NCI-H748 treated with DMSO at 0.1 percent for 48 hours (cell line): ENCODE measurements around the gene ERC2.

ENCODE experiments used
- DNase-seq: peaks from one replicate; lab custom pipeline; 2025; lab: John Stamatoyannopoulos, UW

Gene ERC2

DNA sequence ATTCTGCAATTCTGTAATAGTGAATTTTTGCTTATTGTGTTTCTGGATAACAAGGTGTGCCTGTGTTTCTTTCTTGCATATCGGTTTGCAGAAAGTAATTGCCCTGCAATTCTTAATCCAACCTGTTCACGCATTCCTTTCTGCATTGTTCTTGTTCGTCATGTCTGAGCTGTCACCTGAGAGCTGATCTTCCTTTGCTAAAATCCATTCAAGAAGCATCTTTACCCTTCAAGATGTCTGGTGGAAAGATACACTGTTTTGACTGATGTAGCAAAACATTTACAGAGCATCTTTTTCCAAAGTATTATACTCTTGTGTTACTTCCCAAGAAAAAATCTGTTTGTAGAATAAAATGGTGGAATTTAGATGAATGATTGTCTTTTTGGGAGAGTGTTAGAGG is 822.1 kb downstream of the ERC2 start:
- DNase-seq: no peak

DNA sequence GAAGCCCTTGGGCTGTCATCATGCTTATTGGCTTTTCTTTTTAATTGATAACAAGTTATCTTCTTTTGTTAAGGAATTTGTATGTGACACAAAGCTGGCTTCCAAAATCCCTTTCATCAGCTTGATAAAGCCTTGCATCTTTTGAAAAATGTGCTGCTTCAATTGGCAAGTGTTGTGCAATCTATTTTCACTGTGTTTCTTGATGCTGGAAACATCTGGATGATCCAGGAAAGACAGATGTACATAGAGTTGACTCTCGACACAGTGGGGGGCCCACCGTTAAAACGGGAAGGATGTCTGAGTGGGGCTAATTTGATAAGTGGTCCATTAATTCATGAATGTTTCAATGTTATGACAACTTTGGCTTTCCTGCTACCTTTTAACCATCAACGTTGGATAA is 822.8 kb downstream of the ERC2 start:
- no peak for DNase-seq

DNA sequence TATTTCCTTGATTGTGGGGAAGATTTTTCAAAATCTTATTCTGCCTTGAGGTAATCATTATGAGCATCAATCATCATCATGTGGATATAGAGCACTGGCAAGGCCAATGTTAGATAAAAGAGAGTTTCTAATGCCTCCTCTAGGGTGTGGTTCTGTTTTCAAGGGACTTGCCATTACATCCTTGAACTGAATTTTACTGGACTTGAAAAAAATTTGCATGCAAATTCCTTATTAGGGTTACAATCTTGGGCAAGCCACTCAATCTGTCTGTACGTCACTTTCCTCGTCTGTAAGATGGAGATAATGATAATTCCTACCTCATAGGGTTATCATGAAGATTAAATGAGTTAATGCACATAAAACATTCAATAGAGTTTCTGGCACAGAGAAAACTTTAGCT is 825.0 kb downstream of the ERC2 start:
- DNase-seq: no peak

DNA sequence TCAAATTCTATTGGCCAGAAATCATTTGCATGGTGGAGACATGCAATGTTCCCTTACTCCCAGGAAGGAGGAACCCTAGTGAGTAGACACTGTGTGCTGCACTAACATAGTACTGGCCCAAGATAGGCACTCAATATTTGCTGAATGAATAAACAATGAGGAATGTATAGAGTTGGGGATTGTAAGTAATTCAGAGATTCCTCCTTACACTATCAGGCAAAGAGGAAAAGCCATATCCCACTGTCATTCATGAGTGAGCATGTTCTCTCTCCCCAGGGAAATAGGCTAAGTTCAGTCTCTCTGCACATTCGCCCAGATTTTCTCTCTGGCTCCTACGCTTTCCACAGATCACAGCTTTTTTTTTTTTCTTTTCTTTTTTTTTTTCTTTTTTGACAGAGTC is 826.3 kb downstream of the ERC2 start:
- DNase-seq: no peak

- DNase-seq: no peak
Measured at GRCh38 chr3:55639896-55640765, 828.1 kb downstream of the ERC2 start.

- DNase-seq: no peak
Measured at GRCh38 chr3:55639143-55639542, 829.1 kb downstream of the ERC2 start.

DNA sequence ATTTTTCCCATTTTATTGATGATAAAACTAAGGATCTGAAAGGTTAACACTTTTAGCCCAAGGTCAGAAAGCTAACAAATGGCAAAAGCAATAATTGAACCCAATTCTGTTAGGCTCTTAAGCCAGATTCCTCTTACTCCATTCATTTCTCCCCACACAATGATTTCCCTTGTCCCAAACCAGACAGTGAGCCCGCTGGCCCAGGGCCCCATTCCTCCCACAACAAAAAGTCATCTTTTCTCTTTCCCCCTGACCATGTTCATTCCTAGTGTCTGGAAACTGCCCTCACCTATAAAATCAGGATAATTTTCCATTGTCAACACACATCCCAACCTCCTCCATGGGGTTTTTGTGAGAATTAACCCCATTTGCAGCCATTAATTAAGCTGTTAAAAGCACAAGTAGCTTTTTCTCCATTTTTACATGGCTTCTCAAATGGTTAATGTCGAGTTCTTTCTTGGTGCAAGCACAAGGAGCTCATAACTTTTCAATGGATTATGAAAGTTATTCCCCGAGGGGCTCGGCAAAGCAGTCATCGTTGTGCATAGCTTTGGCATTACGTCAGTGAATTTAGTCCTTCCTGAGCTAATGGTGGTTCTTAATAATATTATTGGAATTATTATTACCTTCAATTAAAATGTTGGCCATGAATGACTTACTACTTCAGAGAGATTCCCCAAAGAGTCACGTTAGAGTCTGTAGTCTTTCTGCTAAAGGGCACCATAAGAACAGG is 830.2 kb downstream of the ERC2 start:
- no peak for DNase-seq

- no peak for DNase-seq
Measured at GRCh38 chr3:55636300-55637195, 831.7 kb downstream of the ERC2 start.

DNA sequence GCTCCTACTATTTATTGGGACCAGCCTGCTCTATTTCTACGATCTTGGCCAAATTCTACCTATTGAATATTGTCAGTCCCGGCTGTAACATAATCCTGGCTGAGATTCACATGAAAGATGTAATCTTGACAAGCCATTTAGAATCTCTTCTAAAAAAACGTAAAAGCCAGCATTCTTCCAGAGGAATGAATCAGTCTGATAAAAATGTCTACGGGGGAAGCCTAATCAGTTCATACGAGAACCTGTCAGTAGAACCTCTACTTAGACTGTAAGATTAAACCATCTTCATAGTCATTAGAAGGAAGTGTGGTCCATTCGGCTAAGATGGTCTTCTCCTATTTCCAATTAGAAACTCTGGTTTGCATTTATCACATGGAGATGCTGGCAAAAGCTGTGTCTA is 833.9 kb downstream of the ERC2 start:
- DNase-seq: no peak

DNA sequence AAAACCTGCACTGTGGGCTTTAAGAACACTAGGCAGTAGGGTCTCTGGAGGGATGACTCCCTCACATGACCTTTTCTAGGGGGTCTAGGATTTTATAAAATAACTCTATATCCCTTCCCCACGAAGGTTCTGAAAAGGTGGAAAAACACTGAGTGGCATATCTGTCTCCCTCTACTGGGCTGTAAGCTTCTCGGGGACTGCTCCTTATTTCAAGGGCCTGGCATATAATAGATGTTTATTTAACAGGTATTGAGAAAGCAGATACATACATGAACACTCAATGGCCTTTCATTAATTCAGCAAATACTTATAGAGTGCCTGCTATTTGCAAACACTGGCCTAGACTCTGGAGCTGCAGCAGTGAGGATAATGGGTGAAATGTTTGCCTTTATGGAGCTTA is 834.9 kb downstream of the ERC2 start:
- DNase-seq: no peak

DNA sequence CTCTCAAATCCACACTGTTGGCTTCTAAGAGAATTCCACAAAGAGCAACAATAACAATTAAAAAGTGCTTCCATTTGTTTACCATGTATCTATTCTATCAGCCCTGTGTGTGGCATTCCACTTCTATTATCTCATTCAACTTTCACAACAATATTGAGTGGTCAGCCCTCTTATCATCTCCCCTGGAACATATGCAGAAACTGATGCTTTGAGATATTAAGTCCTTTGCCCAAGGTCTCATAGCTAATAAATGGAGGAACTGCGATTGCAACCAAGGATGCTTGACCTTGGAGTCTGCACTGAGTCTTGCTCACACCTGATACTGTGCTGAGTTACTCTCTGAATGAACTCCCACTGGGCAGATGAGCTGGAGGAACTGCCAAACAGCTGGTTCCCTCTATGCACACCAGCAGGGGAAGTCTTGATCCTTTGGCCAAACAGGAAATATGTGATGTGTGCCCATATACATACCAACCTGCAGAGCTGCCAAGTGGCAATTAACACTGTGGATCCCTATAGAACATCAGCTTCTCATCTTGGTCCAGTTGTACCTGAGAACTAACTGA is 836.4 kb downstream of the ERC2 start:
- DNase-seq: no peak

GRCh38 chr3:55630921-55631299 is 837.4 kb downstream of the ERC2 start:
- DNase-seq: no peak

DNA sequence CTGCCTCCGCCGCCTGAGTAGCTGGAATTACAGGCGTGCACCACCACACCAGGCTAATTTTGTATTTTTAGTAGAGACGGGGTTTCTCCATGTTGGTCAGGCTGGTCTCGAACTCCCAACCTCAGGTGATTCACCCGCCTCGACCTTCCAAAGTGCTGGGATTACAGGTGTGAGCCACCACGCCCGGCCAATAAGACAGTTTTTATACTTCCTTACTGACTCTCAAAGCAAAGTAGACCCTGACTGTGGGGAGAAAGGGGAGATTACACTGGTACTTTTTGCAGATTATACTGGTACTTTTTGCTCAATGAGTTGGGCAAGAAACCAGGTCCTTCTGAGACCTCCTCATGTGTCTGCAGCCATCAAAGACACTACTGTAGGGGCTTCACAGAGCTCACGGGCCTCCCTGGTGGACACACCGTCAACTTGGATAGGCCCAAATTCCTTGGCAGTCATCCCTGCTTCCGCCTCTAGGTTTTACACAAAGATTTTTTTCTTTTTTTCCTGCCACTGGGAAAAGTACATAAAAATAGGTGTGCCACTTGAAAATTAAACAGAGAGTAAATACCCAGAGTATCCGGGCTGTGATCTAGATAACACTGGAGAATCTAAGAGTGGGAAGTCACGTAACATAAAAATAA is 837.9 kb downstream of the ERC2 start:
- DNase-seq: no peak

DNA sequence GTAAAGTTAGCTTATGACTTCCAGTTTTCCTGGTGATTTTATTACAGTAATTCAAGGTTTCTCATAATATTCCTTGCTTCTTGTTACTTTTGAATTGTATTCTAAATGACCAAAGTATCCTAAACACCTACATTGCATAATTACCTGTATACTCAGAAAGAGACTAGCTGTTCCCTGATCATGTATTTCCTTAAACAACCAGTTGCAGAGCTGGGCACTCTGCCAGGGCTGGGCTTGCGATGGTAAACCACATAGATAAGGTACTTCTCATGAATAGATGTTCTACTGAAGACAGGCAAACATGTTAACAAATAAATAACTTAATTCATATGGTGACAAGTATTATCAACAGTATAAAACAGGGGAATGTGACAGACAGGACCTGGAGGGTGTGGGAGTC is 838.8 kb downstream of the ERC2 start:
- peak; percentile 20 for DNase-seq

- DNase-seq: no peak
Measured at GRCh38 chr3:55626279-55626665, 842.0 kb downstream of the ERC2 start.

GRCh38 chr3:55624238-55624637 is 844.0 kb downstream of the ERC2 start:
- DNase-seq: no peak

- DNase-seq: no peak
Measured at GRCh38 chr3:55623786-55624185, 844.5 kb downstream of the ERC2 start.

DNA sequence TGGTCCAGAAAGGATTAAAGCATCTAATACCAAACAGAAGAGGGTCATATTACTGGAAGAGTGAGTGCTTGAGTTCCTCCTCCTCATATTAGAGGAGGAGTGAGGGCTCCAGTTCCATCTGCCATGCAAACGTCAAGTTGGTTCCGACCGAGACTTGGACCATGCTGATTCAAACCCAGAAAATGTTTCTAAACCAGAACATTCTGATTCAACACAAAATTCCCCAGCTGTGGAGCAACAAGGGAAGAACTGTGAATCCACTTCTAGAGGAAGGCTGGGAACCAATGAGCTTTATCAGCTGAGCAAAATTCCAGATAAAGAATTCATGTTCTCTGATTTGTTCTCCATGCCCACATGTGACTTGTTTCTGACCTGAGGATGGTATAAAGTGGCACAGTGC is 845.5 kb downstream of the ERC2 start:
- no peak for DNase-seq

- no peak for DNase-seq
Measured at GRCh38 chr3:55622116-55622515, 846.2 kb downstream of the ERC2 start.

GRCh38 chr3:55621648-55622047 is 846.6 kb downstream of the ERC2 start:
- no peak for DNase-seq

DNA sequence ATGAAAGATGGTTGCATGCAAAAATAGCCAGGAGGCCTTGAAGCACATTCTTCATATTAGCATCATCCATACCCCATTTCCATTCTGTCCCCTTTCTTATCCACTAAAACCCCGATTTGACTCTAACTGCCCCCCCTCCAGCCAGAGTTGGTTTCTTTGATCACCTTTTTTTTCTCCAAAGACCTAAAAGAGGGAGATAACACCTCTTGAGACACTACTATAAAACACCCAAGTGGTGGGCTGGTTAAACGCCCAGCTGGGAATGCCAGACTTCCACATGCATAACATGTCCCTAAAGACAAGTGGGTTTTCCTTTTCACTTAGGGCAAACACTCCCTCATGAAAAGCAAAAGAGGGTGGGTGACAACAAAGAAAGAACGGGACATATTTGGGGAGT is 847.2 kb downstream of the ERC2 start:
- no peak for DNase-seq
